Measurements from ENCODE around the gene HS3ST1.
"Not testable (repeated sequence)": the region's sequence is repeated elsewhere in the genome, so short reads cannot be mapped to it uniquely, and the experiment has no call there.

HS3ST1 gene

DNA sequence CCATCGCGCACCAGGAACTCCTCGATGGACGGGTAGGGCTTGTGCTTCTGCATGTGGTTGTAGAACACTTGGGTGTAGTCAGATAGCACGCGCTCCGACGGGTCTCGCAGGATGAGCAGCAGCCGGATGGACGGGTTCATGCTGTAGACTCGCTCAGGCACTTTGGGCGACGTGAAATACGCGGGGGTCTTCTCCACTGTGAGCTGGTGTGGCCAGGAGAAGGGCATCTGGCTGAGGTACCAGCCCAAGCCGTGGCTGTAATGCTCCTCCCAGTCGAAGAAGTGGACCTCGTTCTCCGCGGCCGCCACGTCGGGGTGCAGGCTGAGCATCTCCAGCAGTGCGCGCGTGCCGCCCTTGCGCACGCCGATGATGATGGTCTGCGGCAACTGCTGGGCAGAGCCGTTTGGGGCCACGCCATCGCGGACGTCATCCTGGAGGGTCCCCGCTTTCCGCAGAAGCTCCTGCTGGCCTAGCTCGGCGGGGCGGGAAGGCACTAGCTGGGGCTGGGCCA lies 29.2 kb downstream of the HS3ST1 start:
- DNase-seq (ENCODE audit: low read depth), result no peak

DNA sequence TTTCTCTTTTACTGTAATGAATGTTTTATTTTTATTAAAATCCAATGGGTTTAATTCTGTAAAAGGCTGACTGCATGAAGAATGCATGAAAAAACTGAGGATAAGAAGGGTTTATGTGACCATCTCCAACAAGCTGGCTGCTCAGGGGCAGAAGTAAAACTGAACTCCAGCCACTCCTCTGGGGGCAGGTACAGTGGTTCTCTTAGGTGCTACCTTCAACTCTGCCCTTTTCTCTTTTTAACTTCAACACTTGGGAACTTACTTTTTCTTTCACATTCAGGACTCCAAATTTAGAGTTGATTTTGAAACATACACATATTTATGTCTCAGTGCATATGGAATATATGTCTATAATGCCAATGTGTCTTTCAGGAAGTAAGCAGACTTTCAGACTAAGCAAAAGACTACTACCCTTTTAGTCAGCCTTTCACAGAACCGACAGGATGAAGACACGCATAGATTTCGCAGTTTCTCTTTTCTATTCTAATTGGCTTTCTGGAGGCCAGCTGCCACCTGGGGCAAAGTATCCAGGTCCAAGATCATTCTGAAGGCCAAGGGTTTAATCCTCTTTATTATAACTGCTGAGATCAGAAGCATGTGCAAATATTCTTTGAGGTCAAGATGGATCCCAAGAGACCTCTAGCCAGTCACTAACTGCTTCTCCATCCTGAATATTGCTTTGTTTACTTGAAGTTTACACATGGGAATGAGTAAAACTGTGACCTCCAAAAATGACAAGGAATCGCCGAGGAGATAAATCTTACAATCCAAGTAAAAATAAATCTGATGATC lies 30.7 kb downstream of the HS3ST1 start:
- no peak for DNase-seq (ENCODE audit: low read depth)

DNA sequence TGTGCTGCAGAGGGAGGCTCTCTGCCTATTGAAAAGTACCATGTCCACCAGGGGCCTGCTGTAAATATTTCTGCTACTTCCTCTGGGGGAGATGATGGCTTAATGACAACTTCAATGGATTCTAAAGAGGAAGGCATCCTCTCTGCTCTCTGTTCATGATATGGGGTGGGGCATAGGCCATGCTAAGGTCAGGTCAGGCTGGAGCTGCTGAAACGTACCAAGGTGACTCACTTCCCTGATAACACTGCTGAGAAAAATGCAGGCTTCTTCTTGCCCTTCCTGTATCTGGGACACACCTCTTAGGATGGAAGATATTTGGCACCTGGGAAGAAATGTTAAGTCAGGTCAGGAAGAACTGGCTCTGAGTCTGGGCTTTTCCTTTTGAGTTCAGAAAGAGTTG lies 31.5 kb downstream of the HS3ST1 start:
- DNase-seq (ENCODE audit: low read depth), result no peak

DNA sequence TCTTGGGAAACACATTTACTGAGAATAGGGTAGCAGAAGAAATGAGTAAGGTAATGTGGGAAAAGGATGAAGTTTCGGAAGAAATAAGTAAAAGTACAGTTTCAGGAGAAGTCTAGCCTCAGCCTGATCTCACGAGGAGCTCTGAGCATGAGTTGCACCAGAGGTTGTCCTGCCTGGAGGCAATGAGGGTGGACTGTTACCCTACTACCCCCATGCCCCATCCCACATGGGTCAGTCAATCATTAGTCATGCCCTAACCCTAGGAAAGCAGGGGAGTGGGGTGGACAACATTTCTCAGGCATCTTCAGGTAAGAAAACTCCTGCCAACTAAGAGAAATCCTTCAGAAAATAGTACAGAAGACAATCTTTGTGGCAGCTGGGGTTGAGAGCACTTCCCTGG lies 35.1 kb downstream of the HS3ST1 start:
- no peak for DNase-seq (ENCODE audit: low read depth)

DNA sequence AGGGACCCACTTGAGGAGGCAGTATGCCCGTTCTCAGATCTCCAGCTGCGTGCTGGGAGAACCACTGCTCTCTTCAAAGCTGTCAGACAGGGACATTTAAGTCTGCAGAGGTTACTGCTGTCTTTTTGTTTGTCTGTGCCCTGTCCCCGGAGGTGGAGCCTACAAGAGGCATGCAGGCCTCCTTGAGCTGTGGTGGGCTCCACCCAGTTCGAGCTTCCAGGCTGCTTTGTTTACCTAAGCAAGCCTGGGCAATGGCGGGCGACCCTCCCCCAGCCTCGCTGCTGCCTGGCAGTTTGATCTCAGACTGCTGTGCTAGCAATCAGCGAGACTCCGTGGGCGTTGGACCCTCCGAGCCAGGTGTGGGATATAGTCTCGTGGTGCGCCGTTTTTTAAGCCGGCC lies 44.6 kb downstream of the HS3ST1 start:
- DNase-seq (ENCODE audit: low read depth), result not testable (repeated sequence)

DNA sequence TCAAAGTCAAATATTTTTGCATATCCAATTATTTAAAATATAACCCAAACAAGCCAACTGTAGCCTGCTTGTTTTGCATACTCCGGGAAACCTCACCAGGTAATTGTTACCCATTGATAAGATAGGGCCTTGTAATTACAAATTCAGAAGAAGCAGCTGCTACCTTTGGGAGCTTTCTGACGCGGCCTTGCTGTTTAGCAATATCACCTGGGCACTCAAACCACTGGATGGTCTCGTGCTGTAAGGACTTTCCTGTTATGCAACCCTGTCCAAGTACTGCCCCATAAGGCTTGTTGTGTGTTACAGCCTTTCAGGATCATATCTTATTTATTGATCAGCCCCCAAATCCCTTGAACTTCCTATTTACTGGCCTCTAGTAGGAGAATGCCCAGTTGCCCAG lies 52.1 kb downstream of the HS3ST1 start:
- no peak for DNase-seq (ENCODE audit: low read depth)

DNA sequence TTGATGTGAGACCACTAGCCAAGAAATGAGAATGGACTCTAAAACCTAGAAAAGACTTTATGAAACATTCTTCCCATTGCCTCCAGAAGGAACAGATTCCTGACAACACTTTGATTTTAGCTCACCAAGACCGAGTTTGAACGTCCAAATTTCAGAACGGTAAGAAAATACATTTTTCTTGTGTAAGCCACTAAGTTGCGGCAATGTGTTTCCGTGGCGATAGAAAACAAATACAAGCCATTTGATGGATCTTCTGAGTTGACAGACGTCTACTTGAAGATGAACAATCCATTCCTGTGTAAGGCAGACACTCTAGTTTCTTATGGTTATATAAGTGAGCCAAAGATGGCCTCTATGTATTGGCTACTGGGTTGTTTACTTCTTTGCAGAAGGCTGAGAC lies 52.5 kb downstream of the HS3ST1 start:
- no peak for DNase-seq (ENCODE audit: low read depth)

DNA sequence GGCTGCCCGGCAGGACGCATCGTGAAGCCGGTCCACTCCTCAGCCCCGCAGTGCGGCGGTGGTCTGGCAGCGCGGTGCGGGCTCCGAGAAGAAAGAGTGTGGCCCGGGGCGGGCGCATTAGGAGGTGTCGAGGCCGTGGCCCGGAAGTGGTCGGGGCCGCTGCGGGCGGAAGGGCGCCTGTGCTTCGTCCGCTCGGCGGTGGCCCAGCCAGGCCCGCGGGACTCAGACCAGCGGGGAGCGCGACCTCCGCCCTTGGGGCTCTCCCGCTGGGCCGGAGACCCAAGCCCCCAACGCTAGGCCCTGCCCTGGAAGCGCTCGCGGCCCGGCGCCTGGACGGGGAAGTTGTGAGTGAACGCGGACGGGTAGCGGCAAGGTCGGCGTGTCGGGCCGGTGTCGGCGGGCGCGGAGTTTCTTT lies 60.0 kb downstream of the HS3ST1 start:
- no peak for DNase-seq (ENCODE audit: low read depth)

DNA sequence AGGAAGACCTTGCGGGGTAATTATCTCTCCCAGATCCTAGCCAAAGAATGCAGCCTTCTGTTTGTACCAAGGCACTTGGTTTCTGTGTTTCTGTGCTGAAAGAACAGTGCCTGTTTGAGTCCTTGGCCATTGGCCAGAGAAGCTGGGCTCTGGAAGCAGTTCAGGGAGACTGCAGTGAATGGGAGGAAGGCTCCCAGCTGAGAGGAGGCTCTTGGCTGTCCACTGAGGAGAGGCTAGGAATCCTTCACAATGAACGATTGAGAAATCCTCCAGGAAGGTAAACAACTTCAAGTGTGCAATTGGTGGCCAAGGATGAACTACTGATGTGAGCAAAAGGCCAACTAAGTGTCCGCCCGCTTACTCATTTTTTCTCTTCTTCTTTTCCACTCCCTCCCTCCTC lies 61.3 kb downstream of the HS3ST1 start:
- peak; percentile 8 for DNase-seq (ENCODE audit: low read depth)

DNA sequence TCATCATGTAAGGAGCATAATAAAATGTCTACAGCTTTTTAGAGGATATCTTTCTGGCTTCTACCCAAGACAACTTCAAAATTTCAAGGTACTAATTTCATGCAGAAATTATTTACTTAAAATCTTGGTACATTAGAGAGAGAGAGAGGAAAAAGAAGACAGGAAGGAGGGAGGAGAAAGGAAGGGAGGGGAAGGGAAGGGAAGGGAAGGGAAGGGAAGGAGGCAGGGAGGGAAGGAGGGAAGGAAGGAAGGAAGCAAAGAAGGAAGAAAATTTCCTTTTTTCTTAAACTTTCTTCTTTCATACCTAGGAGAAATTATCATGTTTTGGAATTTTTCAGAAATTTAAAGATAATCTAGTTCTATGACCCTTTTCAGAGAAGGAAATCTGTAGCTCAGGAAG lies 61.8 kb downstream of the HS3ST1 start:
- no peak for DNase-seq (ENCODE audit: low read depth)

DNA sequence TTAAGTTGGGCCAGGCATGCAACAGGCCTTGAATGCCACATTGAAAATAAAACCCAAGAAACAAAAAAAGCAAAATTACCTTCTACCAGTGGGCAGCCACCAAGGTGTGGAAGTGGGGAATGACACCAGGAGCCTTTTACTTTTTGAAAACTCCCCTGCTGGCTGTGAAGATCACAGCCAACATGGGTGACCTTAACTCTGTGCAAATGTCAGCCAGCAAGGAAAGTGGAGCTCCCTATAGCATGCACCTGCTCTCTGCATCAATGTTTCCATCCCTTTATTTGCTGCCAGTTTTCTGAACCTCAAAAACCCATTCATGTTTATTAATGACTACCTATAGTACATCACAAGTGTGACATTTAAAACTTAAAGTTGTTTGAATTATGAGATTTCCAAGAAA lies 63.7 kb downstream of the HS3ST1 start:
- DNase-seq (ENCODE audit: low read depth), result no peak

DNA sequence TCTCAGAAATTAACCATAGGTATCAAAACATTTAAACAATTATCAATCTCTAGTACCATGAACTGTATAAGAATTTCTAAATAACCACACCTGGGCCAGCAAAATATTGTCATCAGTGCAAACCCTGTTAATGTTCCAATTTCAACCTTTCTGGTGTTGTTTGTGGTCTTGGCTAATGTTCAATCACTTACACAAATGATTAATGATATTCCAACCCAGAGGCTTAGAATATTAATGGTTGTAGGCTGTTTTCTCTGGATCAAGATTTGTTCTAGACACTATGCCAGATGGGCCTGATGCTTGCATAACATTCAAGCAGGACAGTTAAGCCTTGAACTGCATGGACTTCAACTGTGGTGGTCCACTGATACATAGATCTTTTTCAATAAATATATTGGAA lies 69.1 kb downstream of the HS3ST1 start:
- no peak for DNase-seq (ENCODE audit: low read depth)

DNA sequence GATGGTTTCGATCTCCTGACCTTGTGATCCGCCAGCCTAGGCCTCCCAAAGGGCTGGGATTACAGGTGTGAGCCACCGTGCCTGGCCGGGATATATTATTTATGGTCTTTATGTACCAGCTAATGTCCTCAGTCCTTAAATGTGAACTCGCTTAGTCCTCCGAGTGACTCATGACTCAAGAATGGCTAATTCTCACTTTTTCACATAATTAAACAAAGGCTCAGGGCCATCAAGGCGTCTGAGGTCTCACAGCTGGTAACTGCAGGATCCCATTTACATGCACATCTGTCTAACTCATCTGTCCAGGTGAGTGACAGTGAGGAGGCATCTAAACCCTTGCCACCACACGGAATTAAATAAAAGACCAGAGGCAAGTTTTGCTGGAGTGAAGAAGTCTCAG lies 73.5 kb downstream of the HS3ST1 start:
- no peak for DNase-seq (ENCODE audit: low read depth)

DNA sequence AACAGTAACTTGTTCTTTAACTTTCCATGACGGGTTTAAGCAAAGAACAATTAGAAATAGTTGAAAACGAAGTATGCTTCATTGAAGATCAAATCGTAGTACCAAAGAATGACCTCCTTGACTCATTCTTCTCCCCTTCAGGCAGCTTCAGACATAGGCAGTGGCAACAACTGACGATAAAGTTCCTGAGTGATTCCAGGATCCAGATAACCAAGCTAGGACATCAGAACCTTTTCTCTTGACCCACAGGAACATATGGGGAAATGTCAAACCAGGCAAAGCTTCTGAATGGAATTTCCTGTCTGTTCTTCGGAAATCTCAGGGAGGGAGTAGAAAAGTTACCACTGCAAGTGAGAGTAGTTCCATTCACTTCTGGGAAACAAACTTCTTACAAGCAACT lies 74.2 kb downstream of the HS3ST1 start:
- DNase-seq (ENCODE audit: low read depth), result no peak

DNA sequence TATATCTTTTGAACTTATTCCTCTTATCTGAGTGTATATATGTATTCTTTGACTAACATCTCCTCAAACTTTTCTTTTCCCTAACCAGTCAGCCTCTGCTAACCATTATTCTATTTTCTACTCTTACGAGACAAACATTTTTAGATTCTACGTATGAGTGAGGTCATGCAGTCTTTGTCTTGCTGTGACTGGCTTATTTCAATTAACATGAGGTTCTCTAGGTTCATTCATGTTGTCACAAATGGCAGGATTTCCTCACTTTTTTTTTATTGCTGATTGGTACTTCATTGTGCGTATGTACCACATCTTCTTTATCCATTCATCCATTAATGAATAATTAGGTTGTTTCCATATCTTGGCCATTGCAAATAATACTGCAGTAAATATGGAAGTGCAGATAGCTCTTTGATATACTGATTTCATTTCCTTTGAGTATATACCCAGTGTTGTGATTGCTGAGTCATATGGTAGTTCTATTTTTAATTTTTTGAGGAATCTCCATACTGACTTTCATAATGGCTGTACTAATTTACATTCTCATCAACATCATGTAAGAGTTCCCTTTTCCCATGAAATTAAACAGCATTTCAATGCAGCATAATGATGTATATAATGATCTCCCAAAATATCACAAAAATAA lies 80.1 kb downstream of the HS3ST1 start:
- no peak for DNase-seq (ENCODE audit: low read depth)

DNA sequence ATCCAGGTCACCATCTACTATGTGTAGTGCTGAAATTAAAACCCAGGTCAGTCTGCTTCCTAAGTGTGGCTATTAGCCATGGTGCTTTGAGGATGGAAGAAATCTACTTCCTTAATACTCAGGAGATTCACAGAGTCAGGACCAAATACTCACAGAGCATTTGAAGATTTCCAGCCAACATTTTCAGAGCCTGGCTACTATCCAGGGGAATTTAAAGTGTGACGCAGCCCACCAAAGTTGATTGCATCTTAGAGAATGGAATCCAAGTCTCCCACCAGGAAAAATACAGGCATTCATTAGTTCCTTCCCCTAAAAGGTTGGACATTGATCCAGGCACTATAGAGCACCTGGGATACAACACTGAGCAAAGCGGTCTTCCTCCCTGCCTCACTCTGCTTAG lies 83.8 kb downstream of the HS3ST1 start:
- DNase-seq (ENCODE audit: low read depth), result no peak

DNA sequence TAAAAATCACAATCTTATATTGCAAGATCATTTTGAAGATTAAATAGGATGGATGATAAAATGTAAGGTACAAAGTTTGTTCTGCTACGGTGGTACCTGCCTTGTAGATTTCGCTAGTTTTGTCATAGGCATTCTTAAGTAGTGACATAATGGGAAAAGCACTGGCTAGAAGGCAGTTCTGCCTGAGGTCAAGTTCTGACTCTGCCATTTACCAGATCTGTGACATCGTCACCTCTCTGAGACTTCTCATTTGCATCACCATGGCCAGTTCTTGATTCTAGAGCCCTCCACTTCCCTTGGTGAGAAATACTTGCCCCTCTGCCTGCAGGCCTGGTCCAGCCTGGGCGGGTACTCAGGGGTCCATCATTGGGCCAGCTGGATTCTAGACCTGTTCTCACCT lies 85.2 kb downstream of the HS3ST1 start:
- no peak for DNase-seq (ENCODE audit: low read depth)

Measured in fibroblast of the conjunctiva (primary cell).